Activated CD4-positive, CD25-positive, alpha-beta regulatory T cell treated with anti-CD3 and anti-CD28 coated beads, Interleukin-2, amount 50 U/mL, for 72 hours (primary cell): Measurements from ENCODE around the gene OPN4.
"Not testable (repeated sequence)": the region's sequence is repeated elsewhere in the genome, so short reads cannot be mapped to it uniquely, and the experiment has no call there.

Experiments used
- DNase-seq: peaks from one replicate; pipeline ENCODE4 v3.0.0; 2021

Gene OPN4, protein sequence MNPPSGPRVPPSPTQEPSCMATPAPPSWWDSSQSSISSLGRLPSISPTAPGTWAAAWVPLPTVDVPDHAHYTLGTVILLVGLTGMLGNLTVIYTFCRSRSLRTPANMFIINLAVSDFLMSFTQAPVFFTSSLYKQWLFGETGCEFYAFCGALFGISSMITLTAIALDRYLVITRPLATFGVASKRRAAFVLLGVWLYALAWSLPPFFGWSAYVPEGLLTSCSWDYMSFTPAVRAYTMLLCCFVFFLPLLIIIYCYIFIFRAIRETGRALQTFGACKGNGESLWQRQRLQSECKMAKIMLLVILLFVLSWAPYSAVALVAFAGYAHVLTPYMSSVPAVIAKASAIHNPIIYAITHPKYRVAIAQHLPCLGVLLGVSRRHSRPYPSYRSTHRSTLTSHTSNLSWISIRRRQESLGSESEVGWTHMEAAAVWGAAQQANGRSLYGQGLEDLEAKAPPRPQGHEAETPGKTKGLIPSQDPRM

DNA sequence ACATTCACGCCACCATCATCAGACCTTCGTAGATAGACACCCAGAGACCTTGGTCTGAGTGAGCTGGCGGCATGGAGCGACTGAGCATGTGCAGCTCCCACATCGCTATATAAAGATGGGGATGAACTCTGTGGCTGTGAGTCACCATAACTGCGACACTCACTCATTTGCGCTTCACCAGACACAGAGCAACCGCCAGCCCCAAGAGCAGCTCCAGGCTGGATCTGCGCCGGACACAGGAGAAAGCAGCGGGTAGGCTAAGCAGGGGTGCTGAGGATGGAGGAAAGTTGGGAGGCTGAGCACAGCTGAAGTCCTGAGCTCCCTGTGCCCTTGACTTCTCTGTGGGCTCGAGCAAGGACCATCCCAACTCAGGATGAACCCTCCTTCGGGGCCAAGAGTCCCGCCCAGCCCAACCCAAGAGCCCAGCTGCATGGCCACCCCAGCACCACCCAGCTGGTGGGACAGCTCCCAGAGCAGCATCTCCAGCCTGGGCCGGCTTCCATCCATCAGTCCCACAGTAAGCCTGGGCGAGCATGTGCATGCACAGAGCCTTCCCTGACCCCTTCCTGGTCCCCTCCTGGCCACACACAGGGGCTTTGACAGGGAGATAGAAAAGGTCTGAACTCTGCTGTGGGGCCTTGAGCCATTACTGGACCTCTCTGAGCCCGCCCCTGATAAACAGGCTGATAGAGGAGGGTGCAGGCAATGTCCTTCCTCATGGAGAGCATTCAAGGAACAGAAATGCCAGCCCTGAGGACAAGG, at the start of gene OPN4:
Gene OPN4, plus strand, starts transcription at position 137 of the 762 bp plus-strand sequence. Its CDS starts 237 bp downstream, at position 374.
- DNase-seq, result peak; percentile 14

DNA sequence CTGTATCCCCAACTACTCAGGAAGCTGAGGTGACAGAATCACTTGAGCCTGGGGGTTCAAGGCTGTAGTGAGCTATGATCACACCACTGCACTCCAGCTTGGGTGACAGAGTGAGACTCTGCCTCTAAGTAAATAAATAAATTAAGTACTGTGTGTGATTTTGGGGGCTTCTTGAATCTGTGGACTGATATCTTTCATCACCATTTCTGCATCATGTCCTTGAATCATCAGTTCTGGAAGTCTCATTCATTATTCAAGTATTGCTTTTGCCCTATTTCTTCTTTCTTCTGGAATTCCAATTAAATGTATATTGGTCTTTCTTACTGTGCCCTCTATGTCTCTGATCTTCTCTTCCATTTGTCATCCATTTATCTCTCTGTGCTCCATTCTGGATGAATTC, 46.7 kb upstream of the OPN4 start:
- DNase-seq, result no peak

DNA sequence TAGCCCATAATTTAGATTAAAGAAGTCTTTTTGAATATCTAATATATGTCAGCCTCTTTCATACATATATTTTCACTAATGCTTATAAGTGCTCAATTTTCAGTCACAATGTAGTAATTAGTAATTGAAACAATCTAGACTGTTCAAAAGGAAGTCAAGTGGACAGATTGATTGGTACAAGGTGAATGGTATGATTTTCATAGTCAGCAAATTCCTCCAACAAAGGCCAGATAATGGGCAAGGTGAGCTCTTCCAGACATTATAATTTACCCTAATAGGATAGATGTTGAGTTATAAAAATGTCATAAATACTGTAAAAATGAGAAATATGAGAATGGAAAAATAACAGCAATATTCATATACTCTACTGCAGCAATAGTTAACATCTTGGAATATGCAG, 44.4 kb upstream of the OPN4 start:
- DNase-seq, result no peak

GRCh38 chr10:86611386-86611785, 43.0 kb upstream of the OPN4 start:
- DNase-seq, result no peak

- no peak for DNase-seq
Observed at GRCh38 chr10:86613096-86613495, 41.3 kb upstream of the OPN4 start.

DNA sequence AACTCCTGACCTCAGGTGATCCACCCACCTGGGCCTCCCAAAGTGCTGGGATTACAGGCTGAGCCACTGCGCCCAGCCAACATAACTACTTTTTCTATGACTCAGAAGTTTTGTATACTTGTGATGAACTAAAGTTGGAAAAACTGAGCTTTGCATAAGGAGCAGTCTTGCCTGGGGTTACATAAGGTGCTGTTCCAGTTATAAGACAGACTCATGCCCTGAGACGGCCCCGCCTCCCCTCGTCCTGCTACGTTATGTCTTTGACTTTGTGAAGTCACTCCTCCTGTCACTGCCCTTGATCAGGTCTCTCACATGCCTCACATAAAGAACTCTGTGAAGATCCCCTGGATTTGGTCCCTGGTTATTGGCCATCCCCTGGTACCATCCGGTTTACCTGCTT, 40.4 kb upstream of the OPN4 start:
- no peak for DNase-seq

- DNase-seq, result no peak
Observed at GRCh38 chr10:86614853-86615252, 39.5 kb upstream of the OPN4 start.

DNA sequence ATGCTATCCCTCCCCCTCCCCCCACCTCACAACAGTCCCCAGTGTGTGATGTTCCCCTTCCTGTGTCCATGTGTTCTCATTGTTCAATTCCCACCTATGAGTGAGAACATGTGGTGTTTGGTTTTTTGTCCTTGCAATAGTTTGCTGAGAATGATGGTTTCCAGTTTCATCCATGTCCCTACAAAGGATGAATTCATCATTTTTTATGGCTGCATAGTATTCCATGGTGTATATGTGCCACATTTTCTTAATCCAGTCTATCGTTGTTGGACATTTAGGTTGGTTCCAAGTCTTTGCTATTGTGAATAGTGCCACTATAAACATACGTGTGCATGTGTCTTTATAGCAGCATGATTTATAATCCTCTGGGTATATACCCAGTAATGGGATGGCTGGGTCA, 37.1 kb upstream of the OPN4 start:
- DNase-seq, result not testable (repeated sequence)

- DNase-seq, result no peak
Observed at GRCh38 chr10:86628311-86628710, 26.0 kb upstream of the OPN4 start.

- DNase-seq, result no peak
Observed at GRCh38 chr10:86630079-86630478, 24.3 kb upstream of the OPN4 start.

DNA sequence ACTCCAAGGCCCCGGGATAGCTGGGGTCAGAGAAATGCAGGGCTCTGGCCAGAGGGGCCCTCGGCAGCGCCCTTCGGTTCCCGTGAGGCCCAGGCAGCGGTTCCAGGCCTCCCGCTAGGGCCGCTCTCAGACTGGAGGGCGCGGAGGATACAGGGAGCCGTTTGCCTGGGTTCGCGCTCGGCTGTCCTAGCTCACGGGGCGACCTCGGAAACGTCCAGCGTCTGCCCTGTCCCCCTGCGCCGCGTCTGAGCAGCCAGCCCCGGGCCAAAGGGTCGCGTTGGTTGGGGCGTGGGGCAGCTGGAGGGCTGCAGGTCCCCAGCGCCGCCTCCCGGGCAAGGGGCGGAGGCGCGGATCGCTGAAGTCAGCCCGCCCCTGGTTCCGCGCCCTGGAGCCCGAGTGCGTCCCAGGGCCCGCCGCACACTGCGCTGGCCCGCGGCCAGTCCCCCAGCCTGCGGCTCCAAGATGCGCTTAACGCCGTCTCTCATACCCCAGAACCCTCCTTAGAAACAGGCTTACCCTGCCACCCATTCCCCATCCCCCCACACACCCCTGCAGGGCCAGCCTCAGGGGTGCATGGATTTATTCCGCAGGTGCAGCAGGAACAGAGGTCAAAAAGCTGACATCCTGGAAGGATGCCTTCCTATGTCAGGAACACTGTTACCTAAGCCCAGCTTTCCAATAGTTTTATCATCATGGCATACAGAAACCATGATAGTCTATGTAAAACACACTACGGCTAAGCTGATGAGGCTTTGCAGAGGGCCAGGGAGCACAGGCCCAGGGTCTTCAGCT, 22.1 kb upstream of the OPN4 start:
- DNase-seq, result no peak

DNA sequence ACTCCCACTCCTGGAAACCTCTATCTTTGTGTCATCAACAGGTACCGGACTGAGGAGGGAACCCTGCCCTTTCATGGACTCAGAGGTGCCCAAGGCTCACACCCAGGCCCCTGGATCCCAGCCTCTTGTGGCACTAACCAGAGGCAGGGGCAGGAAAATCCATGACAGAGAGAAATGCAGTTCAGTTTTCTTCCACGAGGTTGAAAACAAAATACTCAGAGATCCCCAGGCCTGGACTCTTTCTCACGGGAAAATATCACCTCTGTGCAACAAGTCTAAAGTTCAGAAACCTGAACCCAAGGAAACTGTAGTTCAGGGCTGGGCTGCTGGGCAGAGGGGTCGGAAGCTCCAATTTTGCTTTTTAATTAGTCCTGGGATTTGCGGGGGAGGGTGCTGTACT, 21.4 kb upstream of the OPN4 start:
- no peak for DNase-seq

DNA sequence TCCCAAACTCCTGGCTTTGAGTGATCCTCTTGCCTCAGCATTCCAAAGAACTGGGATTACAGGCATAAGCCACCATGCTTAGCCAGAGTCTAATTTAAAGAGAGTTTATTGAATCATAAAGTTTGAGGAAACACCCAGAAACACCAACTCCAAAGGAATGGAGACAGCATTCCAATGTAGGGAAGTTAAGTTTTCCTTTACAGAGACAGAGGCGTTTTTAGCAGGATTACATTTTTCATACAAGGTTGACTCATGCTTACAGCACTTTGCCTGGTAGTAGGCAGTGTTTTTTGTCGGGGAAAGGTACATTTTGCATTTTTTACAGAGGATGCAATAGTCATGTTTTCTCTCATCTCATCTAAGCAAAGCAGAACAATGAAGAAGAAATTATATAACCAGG, 18.9 kb upstream of the OPN4 start:
- no peak for DNase-seq

DNA sequence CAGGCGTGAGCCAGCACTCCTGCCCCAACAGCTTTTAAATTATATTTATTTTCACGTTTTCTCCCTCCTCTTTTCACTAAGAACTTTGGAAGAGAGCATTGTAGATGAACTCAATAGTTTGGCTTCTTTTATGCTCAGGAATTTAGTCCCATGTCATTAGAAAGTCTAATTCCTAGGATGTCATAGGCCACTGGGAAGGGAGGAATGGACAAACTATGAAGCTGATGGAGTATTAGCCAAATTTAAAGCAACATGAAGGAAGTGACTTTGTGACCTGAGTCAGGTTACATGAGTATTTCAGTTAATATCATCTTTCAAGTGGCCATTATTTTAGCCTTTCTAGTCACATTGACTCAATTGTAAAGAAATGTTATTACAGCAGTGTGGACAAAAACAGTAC, 18.0 kb upstream of the OPN4 start:
- DNase-seq, result no peak

DNA sequence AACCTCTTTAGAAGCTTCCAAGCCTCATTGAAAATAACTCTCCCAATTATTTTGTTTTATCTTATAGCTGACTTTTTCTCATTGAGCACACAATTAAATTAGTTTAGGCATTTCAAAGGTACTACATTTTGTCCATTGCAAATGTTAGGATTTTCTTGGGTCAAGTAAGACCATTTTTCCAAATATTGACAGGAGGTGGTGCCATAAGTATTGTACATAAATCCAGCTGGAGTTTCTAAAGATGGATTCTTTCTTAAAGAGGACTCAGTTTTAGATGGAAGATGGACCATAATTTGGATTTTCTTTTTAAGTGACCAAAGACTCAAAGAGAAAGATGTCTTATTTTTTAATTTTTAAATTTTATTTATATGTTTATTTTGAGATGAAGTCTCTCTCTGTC, 12.3 kb upstream of the OPN4 start:
- DNase-seq, result no peak

- DNase-seq, result no peak
Observed at GRCh38 chr10:86642499-86642898, 11.8 kb upstream of the OPN4 start.

DNA sequence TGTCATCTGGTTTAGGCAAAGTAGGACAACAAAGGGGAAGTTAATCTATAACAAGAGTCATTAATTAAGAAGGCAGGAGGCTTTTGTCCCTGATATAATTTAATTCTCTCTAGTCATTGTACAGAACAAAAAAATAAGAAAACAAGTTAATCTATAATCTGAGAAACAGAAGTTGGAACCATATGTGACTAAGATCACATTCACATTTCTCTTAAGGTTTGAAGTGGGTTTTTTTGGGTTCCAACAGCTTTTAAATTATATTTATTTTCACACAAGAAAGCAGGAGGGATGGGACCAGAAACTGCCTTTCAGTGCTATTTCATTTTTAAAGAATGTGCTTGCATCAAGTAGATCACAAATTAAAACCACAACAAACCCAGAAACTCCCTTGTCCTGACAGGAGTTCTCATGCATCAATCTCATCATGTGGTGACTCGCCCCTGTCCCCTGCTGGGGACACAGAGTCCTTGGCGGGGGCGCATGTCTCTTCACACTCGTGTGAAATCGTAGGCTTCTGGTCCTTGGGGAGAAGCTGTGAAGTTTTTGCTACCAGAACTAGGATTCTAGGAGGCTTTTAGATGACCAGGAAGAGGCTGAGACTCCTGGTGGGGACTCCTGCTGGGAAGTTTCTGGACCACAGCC, 10.1 kb upstream of the OPN4 start:
- no peak for DNase-seq

DNA sequence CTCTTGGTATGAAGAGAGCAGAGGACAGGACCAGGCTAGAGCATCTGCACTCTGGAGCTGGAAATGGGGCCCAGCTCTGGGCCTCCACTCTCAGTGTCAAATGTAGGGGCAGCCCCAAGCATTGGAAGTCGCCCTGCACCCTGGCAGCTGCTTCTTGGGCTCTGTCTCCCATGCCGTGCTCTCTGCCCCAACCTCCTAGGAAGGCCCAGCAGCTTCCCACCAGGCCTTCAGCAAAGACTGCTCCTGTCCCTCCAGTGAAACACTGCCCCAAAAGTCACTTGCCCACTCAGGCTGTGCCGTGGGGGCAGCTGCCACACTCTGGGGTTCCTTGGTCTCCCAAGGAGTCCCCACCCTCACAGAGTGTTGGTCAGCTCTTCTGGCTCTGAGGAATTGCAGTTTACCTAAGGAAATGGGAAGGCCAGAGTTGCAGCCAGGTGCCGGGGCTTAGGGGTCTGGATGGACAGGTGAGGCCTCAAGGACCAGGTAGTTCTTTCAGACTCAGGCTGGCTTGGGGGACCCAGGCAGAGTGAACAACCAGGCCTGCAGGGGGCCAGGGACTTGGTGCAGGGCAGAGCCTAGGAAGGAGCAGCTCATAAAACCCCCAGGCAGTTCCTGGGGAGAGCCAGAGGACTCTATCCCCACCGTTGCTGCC, 9.4 kb upstream of the OPN4 start:
- no peak for DNase-seq

- not testable (repeated sequence) for DNase-seq
Observed at GRCh38 chr10:86645621-86646165, 8.7 kb upstream of the OPN4 start.

DNA sequence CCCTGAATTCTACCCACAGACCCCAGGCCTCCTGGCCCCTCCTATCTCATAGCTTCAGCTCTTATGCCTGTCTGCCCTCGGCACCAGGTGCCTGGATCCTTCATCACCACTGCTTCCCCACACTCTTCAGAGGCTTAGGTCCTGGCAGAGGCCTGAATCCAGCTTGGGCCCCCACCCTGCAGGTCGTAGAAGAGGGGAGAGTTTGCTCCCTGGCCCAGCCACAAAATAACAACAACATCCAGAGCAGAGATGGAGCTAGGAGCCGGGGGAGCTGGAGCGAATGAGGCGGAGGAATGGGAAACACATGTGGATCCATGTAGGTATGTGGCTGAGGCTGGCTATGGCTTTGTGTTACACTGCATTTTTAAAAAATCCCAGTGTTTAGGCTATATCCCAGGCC, 7.8 kb upstream of the OPN4 start:
- no peak for DNase-seq

GRCh38 chr10:86646933-86647332, 7.4 kb upstream of the OPN4 start:
- DNase-seq, result no peak
